Gastroesophageal sphincter (tissue), 4 donors: ENCODE data around the gene ELF1. TPM values are rescaled to one million over a fixed set of nuclear protein-coding genes. Genes with fewer than 3 reads are reported as not detected.
A peak's percentile ranks its signal among the peaks of the same experiment; 100 is the strongest.

ENCODE experiments used
- ATAC-seq: fragments of 150-250 bp; one replicate; pipeline ENCODE4 v1.9.1; 2016; ENCODE audit warnings: mild to moderate bottlenecking, moderate library complexity
- H3K27ac ChIP-seq, 4 donors: fragments of 200-600 bp; sonication (generic) in 3 of 4; 1 replicate in 3 of 4; 2 replicates in 1 of 4; pipeline ENCODE4 v1.5.1; 2016 to 2019
- H3K27me3 ChIP-seq: fragments of 200-600 bp; sonication (generic); one replicate; pipeline ENCODE4 v1.5.1; 2019
- H3K36me3 ChIP-seq, 2 donors: fragments of 200-600 bp; sonication (generic); one replicate each; pipeline ENCODE4 v1.5.1; 2019; ENCODE audit warnings: control low read depth in 1 of 2
- H3K4me1 ChIP-seq, 3 donors: fragments of 200-600 bp; sonication (generic); 1 replicate in 2 of 3; 2 replicates in 1 of 3; pipeline ENCODE4 v1.5.1; 2016 to 2019; ENCODE audit warnings: control low read depth in 2 of 3
- H3K4me3 ChIP-seq, 2 donors: fragments of 200-600 bp; sonication (generic); one replicate each; pipeline ENCODE4 v1.5.1; 2019; ENCODE audit warnings: mild to moderate bottlenecking in 1 of 2, moderate library complexity in 1 of 2
- H3K9me3 ChIP-seq, 3 donors: fragments of 200-600 bp; sonication (generic); one replicate each; pipeline ENCODE4 v1.5.1; 2017 to 2019; ENCODE audit warnings: control low read depth in 2 of 3
- CTCF ChIP-seq, 4 experiments: fragments of 200-600 bp in 2 of 4; fragments of 450-650 bp in 2 of 4; sonication (generic) in 1 of 4; IDR thresholded peaks; one replicate each; pipeline ENCODE4 v1.5.1; 2017 to 2019; ENCODE audit warnings: antibody characterized with exemption in 4 of 4, mild to moderate bottlenecking in 2 of 4, moderate library complexity in 2 of 4
- EP300 ChIP-seq: sonication (generic); formaldehyde crosslinking; IDR thresholded peaks from one replicate; pipeline ENCODE4 v1.6.1; 2017; ENCODE audit warnings: antibody characterized with exemption, mild to moderate bottlenecking
- POLR2A ChIP-seq, 2 donors: fragments of 450-650 bp; IDR thresholded peaks; one replicate each; pipeline ENCODE4 v1.6.1; 2017; ENCODE audit warnings: antibody characterized with exemption in 2 of 2, mild to moderate bottlenecking in 2 of 2, moderate library complexity in 1 of 2
- POLR2AphosphoS5 ChIP-seq: sonication (generic); formaldehyde crosslinking; IDR thresholded peaks from one replicate; pipeline ENCODE4 v1.6.1; 2017; ENCODE audit warnings: antibody characterized with exemption
- WGBS, 2 donors: methylation state at CpG; one replicate each; pipeline ENCODE4 v1.1.5; 2018; ENCODE audit warnings: low coverage in 1 of 2; 5-methylcytosine and 5-hydroxymethylcytosine counted together
- total RNA-seq, 4 donors: library from RNA; depleted of rRNA; stranded (reverse); fragments of >200 nt; gene quantifications; one replicate each; pipeline ENCODE4 v1.1.0, GENCODE V29; 2016

The ELF1 gene
- total RNA-seq, 4 donors from 2014 or later = 58.2 to 86.6 (median 69.3) TPM

- WGBS, 2 donors = 66 to 84% methylated on average over 4 of the region's 4 CpGs
- no peak for ATAC-seq
These were observed 49.8 kb downstream of the ELF1 start for GRCh38 chr13:40969169-40969901.

GRCh38 chr13:40968416-40969000 lies 50.6 kb downstream of the ELF1 start:
- Histone ChIP-seq H3K36me3 (no peaks in the 10 kb centered on the region), H3K27me3 (no peaks in the 10 kb centered on the region), H3K9me3 (no peaks in the 10 kb centered on the region), H3K27ac (no peak overlapping the region), H3K4me3 (no peak overlapping the region), H3K4me1 (peaks cover 3 to 88% (median 10%) of the 10 kb centered on the region in 3 donors)
- WGBS, 2 donors = 55 to 85% methylated on average over 2 of the region's 2 CpGs
- ATAC-seq = no peak
- TF ChIP-seq POLR2A (IDR thresholded peaks at IDR 0.05) (no peak), EP300 (no peak), CTCF (IDR thresholded peaks at IDR 0.05) (no peak), POLR2AphosphoS5 (no peak)

More at GRCh38 chr13:40969169-40969901, 49.8 kb downstream of the ELF1 start:
- no peaks in the 10 kb centered on the region for H3K36me3 ChIP-seq
- TF ChIP-seq EP300 (no peak), POLR2AphosphoS5 (no peak)
- H3K4me3 ChIP-seq = no peak overlapping the region
- H3K9me3 ChIP-seq = no peaks in the 10 kb centered on the region
- no peak overlapping the region for H3K27ac ChIP-seq
- peaks cover 11 to 88% (median 17%) of the 10 kb centered on the region in 3 donors for H3K4me1 ChIP-seq
- no peaks in the 10 kb centered on the region for H3K27me3 ChIP-seq

- H3K4me1 ChIP-seq = peaks cover 4 to 88% (median 5%) of the 10 kb centered on the region in 3 donors
- TF ChIP-seq EP300 (no peak), POLR2A (IDR thresholded peaks at IDR 0.05) (no peak), POLR2AphosphoS5 (no peak), CTCF (IDR thresholded peaks at IDR 0.05) (no peak)
- no peaks in the 10 kb centered on the region for H3K9me3 ChIP-seq
- H3K27me3 ChIP-seq = no peaks in the 10 kb centered on the region
- H3K36me3 ChIP-seq = no peaks in the 10 kb centered on the region
- no peak for ATAC-seq
- no peak overlapping the region for H3K4me3 ChIP-seq
- WGBS, 2 donors = 74 to 84% methylated on average over 3 of the region's 3 CpGs
- H3K27ac ChIP-seq = no peak overlapping the region
These were observed 52.8 kb downstream of the ELF1 start for GRCh38 chr13:40966298-40966697.

- no peaks in the 10 kb centered on the region for H3K27me3 ChIP-seq
- TF ChIP-seq CTCF (IDR thresholded peaks at IDR 0.05) (no peak), POLR2A (IDR thresholded peaks at IDR 0.05) (no peak), POLR2AphosphoS5 (no peak), EP300 (no peak)
- no peaks in the 10 kb centered on the region for H3K9me3 ChIP-seq
- peaks cover 2 to 71% (median 4%) of the 10 kb centered on the region in 3 donors for H3K4me1 ChIP-seq
- H3K27ac ChIP-seq = no peak overlapping the region
- H3K4me3 ChIP-seq = no peak overlapping the region
- WGBS, 2 donors = 80 to 100% methylated on average over 1 of the region's 1 CpG
- no peak for ATAC-seq
- H3K36me3 ChIP-seq = no peaks in the 10 kb centered on the region
These were observed 55.2 kb downstream of the ELF1 start for GRCh38 chr13:40963927-40964326.

- WGBS, 2 donors = 90% methylated on average over 1 of the region's 1 CpG; no CpG with 5 or more reads in 1 of the 2 donors
- no peak for ATAC-seq
- Histone ChIP-seq H3K27ac (peak overlapping the region in 1 of 4 donors; percentile 8), H3K27me3 (no peaks in the 10 kb centered on the region), H3K4me3 (no peak overlapping the region), H3K9me3 (no peaks in the 10 kb centered on the region), H3K36me3 (peaks cover 0 to 17% of the 10 kb centered on the region in 2 donors), H3K4me1 (peaks cover 0 to 59% (median 2%) of the 10 kb centered on the region in 3 donors)
- TF ChIP-seq POLR2AphosphoS5 (no peak), POLR2A (IDR thresholded peaks at IDR 0.05) (no peak), EP300 (no peak)
These were observed 57.3 kb downstream of the ELF1 start for GRCh38 chr13:40961826-40962225.
